ENCODE data around the gene IL18R1.

IL18R1 gene

DNA sequence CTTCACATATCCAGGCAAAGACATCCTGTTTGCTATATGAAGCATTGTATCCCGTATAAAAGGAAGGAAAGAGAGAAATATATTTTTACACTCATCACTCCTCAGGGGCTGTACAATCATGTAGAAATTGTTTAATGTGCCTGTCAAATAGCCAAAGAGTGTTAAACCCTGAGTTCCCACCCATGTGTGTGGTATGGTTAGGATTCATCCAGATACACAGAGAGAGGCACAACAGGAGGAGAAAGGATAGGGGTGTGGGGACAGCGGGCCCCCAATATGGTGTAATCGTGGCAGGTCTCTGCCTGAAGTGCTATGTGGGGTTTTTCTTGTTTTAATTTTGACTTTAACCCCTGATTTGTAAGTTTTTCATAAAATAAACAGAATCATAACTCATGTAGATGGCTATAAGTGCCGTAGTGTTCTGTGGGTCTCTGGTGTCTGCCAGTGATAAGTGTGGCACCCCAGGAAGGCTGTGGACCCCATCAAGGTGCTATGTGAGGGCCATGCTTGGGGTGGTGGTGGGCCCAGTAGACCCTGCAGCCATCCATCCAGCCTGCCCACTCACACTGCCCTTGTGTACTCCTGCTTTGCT is 10.2 kb upstream of the IL18R1 start:
- no peak for DNase-seq

DNA sequence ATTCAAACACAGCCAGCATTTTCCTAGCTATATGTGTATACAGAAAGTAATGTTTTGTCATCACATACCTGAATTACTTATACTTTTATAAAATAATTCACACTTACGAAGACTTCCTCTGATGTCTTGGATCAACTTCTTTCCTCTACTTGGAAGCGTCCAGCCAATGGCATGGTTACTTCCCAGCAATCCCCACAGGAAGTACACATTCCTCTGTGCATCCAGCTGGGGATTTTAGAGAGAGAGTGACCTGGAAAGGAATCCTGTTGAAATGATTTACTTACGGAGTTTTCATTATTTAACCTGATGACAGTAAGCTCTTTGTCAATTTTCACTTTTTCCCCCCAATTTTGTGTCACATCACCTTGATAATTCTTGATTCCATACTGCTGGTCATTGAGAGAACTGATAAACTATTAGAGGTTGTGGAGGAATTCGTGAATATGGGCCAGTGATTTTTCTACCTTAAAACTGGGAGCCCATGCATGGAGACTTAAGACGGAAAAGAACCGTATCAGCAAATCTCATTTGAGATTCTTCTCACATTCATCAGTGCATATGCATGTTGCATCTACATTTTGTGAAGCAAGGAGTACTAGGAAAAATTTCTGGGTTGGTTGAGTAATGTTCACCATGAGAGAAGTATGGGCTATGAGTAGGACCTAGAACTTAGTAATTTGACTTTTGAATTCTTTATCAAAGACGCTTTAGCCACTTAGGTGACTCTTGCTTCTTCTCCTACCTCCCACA is 9.0 kb upstream of the IL18R1 start:
- no peak for DNase-seq

GRCh38 chr2:102350137-102350793 is 5.3 kb upstream of the IL18R1 start:
- DNase-seq, result no peak

- no peak for DNase-seq
These were observed 751 bp downstream of the IL18R1 start for GRCh38 chr2:102356381-102356712.

GRCh38 chr2:102356741-102357140 is 1.1 kb downstream of the IL18R1 start:
- DNase-seq, result no peak

DNA sequence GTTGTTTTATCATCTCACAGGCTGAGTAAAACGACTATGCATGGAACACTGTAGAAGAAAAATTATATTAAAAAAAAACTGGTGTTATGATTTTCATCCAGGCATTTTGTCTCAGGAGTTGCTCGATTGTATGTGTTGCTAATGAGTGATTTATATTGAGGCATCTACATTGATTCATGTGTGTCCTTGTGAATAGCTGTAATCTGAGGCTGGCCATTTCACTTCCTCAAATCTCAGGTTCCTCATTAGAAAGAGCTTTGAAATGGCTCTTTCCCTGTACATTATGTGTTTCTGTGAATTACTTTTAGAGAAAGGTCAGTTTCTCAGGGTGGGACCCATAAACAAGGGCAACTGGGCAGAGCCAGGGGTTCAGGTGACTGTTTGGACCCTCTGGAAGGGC is 2.3 kb downstream of the IL18R1 start:
- DNase-seq, result no peak

GRCh38 chr2:102358496-102358895 is 2.9 kb downstream of the IL18R1 start:
- peak in 1 of 2 donors; percentile 29 for DNase-seq

DNA sequence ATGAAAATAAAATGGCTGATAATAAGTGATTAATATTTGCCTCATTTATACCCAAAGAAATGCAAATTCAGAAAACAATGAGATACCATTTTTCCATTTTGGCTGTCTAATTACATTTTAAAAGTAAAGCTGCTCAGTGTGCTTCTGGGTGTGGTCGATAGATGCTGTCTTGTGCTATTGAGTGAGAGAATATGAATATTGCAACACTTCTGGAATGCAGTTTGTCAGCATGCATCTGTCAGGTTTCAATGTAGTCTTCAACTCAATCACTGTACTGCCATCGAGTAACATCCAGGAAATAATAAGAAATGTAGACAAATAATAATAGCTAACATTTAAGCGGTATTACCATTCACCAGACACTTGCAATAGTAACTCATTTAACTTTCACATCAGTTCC is 3.9 kb downstream of the IL18R1 start:
- no peak for DNase-seq

- DNase-seq, result no peak
These were observed 6.1 kb downstream of the IL18R1 start for GRCh38 chr2:102361632-102362241.

DNA sequence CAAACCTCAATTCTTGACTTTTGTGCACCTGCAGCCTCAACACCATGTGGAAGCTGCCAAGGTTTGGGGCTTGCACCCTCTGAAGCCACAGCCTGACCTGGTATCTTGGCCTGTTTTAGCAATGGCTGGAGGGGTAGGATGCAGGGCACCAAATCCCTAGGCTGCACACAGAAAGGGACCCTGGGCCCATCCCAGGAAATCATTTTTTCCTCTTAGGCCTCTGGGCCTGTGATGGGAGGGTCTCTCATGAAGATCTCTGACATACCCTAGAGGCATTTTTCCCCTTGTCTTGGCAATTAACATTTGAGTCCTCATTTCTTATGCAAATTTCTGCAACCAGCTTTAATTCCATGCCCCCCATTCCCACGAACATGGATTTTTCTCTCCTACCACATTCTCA is 10.2 kb downstream of the IL18R1 start:
- DNase-seq, result no peak

DNA sequence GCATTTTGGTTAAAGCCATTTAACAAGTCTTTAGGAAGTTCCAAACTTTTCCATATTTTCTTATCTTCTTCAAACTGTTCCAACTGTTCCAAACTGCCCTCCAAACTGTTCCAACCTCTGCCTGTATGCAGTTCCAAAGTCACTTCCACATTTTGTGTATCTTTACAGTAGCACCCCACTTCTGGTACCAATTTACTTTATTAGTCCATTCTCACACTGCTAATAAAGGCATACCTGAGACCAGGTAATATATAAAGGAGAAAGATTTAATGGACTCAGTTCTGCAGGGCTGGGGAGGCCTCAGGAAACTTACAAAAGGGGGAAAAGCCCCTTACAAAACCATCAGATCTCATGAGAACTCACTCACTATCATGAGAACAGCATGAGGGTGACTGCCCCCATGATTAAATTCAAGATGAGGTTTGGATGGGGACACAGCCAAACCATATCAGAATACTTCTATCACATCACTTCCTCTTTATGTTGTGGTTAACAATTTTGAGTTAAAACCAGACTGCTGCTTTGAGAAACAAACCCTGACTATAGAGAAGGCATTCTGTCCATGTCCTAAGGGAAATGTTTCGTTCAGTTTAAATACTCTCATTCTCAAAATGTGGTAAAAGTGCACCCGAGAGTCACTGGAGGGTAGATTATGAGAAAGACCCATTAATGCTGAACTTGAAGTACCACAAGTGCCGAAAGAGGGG is 11.0 kb downstream of the IL18R1 start:
- DNase-seq, result peak in 1 of 2 donors; percentile 49

DNA sequence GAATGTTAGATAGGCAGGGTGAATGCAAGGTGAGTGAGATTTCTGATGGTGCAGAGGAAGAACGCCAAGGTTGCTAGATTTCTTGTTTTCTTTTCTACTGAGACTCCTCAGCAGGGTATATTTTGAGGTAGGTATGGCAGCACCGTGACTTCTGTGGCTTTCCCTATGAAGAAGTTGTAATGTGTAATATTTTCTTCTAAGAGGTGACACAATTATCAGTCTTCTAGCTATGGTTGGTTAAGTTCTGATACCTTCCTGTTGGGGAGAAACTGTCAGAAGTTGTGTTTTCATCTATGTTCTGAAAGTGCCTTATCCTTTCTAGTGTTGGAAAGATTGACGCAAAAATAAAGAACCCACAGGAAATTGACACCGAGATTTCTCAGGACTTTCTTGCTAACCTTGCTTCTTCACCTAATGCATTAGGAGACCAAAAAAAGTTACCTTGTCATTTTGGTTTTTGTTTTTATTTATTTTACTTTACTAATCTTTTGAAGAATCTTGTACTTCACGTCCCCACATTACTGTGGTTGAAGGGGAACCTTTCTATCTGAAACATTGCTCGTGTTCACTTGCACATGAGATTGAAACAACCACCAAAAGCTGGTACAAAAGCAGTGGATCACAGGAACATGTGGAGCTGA is 11.9 kb downstream of the IL18R1 start:
- peak in 1 of 2 donors; percentile 70 for DNase-seq

DNA sequence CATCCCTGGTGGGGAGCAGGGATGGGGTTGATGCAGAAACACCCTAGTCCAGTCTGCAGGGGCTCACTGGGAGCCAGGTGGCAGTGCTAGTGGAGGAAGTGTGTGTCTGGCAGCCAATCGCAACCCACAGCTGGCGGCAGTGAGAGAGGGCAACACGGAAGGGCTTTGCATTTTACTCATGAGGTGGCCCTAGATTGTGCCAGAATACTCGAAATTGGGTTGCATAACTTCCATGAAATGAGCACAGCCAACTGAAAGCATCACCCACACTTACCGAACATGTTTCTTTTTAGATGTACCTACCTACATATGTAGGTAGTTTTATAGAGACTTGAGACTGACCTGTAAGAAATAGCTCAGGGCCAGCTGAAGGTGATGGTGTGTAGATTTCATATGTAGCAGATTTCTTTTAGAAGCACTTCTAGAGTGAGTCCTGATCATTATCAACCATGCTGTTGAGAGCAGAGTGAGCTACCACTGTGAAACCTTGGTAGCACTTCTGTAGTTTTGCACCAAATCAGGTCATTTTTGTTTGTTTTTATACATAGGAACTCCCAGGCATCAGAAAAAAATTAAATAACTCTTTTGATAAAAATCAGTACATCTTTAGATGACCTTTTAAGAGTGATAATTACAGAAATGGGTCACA is 13.0 kb downstream of the IL18R1 start:
- DNase-seq, result peak; percentile 18 to 28

DNA sequence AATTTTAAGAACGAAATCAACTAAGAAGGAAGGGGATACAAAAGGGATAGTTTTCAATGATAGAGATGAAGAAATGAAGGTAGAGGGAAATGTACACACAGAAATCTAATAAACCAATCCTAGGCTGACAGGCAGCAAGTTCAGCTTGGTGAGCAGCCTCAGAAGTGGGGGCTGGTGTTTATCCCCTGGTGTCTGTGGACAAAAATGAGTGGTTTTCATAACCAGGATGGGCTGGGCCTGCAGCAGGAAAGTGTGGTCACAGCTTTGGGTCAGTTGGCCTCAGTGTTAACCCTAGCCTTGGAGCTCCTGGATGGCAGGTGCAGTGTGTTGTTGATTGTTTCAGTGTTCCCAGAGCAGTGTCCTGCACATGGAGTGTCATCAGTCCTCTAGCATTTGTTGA is 14.3 kb downstream of the IL18R1 start:
- no peak for DNase-seq

DNA sequence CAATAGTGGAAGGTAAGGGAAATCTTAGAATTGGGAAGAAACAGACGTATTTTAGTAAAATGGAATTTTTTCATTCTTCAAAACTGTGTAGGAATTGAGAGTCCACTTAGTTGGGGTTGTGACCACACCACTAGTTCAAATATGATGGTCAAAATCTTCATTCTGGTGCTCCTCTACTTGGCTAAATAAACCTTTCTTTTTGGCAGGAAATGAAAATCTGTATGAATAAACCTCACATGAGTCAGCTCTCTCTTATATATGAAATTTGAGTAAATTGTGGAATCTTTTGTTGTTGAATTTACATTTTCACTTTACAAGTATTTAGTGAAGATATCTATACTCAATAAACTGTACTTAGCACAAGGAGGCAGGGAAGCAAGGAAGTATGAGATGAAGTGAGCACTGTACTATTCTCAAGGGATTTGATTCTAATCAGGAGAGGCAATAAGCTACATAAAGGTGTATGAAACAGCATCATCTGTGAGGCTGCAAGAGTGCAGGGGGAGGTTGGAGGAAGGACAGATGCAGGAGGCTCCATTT is 20.5 kb downstream of the IL18R1 start:
- no peak for DNase-seq

GRCh38 chr2:102383722-102384121 is 28.1 kb downstream of the IL18R1 start:
- DNase-seq, result no peak

DNA sequence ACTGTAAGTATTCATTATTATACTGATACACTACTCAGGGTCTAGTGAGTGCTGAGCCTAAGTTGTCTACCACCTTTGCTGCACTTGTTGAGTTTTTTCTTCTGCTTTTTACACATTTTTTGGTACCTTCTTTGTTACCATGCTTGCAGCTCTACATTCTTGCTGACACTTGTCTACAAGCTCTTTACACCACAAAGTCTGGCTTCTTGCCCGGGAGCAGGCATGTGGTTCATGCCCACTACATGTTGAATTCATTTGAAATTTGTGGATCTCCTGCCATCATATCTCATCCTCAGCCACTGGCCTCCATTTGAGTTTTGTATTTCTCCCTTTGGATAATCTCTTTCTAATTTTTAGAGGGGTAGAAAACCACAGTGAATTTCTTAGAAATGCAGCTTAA is 29.9 kb downstream of the IL18R1 start:
- no peak for DNase-seq

- DNase-seq, result no peak
These were observed 30.4 kb downstream of the IL18R1 start for GRCh38 chr2:102386004-102386403.

DNA sequence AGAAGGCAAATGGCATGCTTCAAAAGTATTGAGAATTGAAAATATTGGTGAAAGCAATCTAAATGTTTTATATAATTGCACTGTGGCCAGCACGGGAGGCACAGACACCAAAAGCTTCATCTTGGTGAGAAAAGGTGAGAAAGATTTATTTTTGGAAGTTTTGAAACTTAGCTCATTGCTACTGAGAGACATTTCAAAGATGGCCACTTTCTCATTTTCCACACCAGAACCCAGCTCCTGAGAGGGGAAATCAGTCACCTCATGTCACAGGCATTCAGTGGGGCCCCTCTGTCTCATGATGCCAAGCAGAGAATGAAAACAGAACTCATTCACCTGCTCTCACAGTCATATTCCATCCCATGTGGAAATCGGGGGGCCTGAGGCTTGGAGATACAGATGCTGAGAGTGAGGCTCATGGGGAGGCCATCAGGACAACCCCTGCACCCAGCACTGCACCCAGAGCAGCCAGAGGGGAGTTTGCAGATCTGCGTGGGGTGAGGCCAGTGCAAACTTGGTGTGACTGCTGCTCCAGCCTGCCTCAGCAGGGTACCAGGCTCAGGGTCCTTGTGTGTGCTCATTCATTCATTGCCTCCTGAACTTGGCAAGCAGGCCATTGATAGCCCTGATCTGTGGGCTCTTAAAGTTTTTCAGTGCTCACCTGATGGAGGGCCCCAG is 31.4 kb downstream of the IL18R1 start:
- no peak for DNase-seq

- DNase-seq, result no peak
These were observed 32.4 kb downstream of the IL18R1 start for GRCh38 chr2:102387763-102388546.

Data from CD4-positive, alpha-beta T cell treated with Interleukin-4 for 1 hour (primary cell).